Right forelimb (tissue), 1 donor: ENCODE measurements around the gene ZNF682.
"Not testable (repeated sequence)": the region's sequence is repeated elsewhere in the genome, so short reads cannot be mapped to it uniquely, and the experiment has no call there.

Experiments
- DNase-seq: peaks from one replicate; pipeline ENCODE4 v3.0.0-alpha.2; 2018

The ZNF682 gene

GRCh38 chr19:19966862-19967261, 72.4 kb downstream of the ZNF682 start:
- DNase-seq: no peak

GRCh38 chr19:19966126-19966525, 73.2 kb downstream of the ZNF682 start:
- not testable (repeated sequence) for DNase-seq

- DNase-seq: no peak
These were observed 74.9 kb downstream of the ZNF682 start for GRCh38 chr19:19964416-19964815.

- peak; percentile 70 for DNase-seq
These were observed 80.0 kb downstream of the ZNF682 start for GRCh38 chr19:19959151-19959799.

GRCh38 chr19:19957766-19958165, 81.5 kb downstream of the ZNF682 start:
- DNase-seq: not testable (repeated sequence)

- DNase-seq: no peak
These were observed 82.8 kb downstream of the ZNF682 start for GRCh38 chr19:19956434-19957075.

- no peak for DNase-seq
These were observed 84.1 kb downstream of the ZNF682 start for GRCh38 chr19:19955208-19955607.
